Keratinocyte (primary cell): ENCODE data around the gene SDK1. TPM values are rescaled to one million over a fixed set of nuclear protein-coding genes. Genes with fewer than 3 reads are reported as not detected.

Experiments
- DNase-seq: peaks from one replicate; pipeline ENCODE4 v3.0.0-alpha.2; 2011; ENCODE audit warnings: low read depth, missing footprints, low spot score
- FAIRE-seq: peaks from 2 replicates; lab custom pipeline; 2011; peaks lifted over from hg19 to GRCh38; lab: Jason Lieb, UNC
- H2AFZ ChIP-seq: 2 replicates; pipeline ENCODE4 v1.6.0; 2012; ENCODE audit warnings: low read length, control low read depth, inconsistent platforms; ENCODE audit not compliant: control insufficient read depth
- H3K27ac ChIP-seq: 2 replicates; pipeline ENCODE4 v1.5.1; 2011; ENCODE audit warnings: low read length; ENCODE audit not compliant: control insufficient read depth, insufficient read depth
- H3K27me3 ChIP-seq: 3 replicates; pipeline ENCODE4 v1.6.0; 2011; ENCODE audit warnings: low read length; ENCODE audit not compliant: control insufficient read depth, insufficient read depth; ENCODE audit errors: extremely low read depth
- H3K36me3 ChIP-seq, 2 experiments: 2 replicates in 1 of 2; 3 replicates in 1 of 2; pipeline ENCODE4 v1.5.1; 2011; ENCODE audit warnings: low read length in 2 of 2, mild to moderate bottlenecking in 1 of 2; ENCODE audit not compliant: control insufficient read depth in 2 of 2, insufficient read depth in 2 of 2; ENCODE audit errors: extremely low read depth in 1 of 2
- H3K4me1 ChIP-seq: 3 replicates; pipeline ENCODE4 v1.5.1; 2011; ENCODE audit warnings: low read length; ENCODE audit not compliant: control insufficient read depth, insufficient read depth; ENCODE audit errors: extremely low read depth
- H3K4me2 ChIP-seq: 3 replicates; pipeline ENCODE4 v1.6.0; 2011; ENCODE audit warnings: low read depth, low read length; ENCODE audit not compliant: control insufficient read depth, insufficient read depth; ENCODE audit errors: extremely low read depth
- H3K4me3 ChIP-seq, 3 experiments: fragments of 200-600 bp in 1 of 3; sonication (generic) in 1 of 3; 2 replicates in 2 of 3; 3 replicates in 1 of 3; pipeline ENCODE4 v1.5.1; 2011 to 2016; ENCODE audit warnings: low read length in 3 of 3, mild to moderate bottlenecking in 3 of 3, control low read depth in 2 of 3, inconsistent platforms in 1 of 3, low read depth in 1 of 3, mixed read lengths in 1 of 3, mixed run types in 1 of 3, moderate library complexity in 1 of 3; ENCODE audit not compliant: control insufficient read depth in 2 of 3, insufficient read depth in 2 of 3; ENCODE audit errors: extremely low read depth in 1 of 3
- H3K79me2 ChIP-seq: 2 replicates; pipeline ENCODE4 v1.6.0; 2012; ENCODE audit warnings: low read length; ENCODE audit not compliant: control insufficient read depth, insufficient read depth
- H3K9ac ChIP-seq: 3 replicates; pipeline ENCODE4 v1.6.0; 2011; ENCODE audit warnings: low read length; ENCODE audit not compliant: control insufficient read depth, insufficient read depth; ENCODE audit errors: extremely low read depth
- H3K9me1 ChIP-seq: 3 replicates; pipeline ENCODE4 v1.6.0; 2011; ENCODE audit warnings: low read length; ENCODE audit not compliant: control insufficient read depth, insufficient read depth; ENCODE audit errors: extremely low read depth
- H3K9me3 ChIP-seq: 2 replicates; pipeline ENCODE4 v1.5.1; 2012; ENCODE audit warnings: low read depth, low read length; ENCODE audit not compliant: control insufficient read depth
- H4K20me1 ChIP-seq: 3 replicates; pipeline ENCODE4 v1.6.0; 2011; ENCODE audit warnings: low read length; ENCODE audit not compliant: control insufficient read depth, insufficient read depth; ENCODE audit errors: extremely low read depth
- CTCF ChIP-seq, 3 experiments: IDR thresholded peaks in 1 of 3; conservative IDR thresholded peaks in 1 of 3; optimal IDR thresholded peaks in 1 of 3; 2 replicates in 2 of 3; 3 replicates in 1 of 3; pipeline versions ENCODE3 to v1.5.1; 2011; ENCODE audit warnings: low read length in 3 of 3, mild to moderate bottlenecking in 3 of 3, moderate library complexity in 2 of 3, control low read depth in 1 of 3, inconsistent platforms in 1 of 3; ENCODE audit not compliant: insufficient read depth in 2 of 3; ENCODE audit errors: extremely low read depth in 1 of 3
- EZH2 ChIP-seq: IDR thresholded peaks from one replicate; pipeline ENCODE4 v1.6.1; 2012; ENCODE audit warnings: inconsistent platforms, mild to moderate bottlenecking, low read length, moderate library complexity
- dilution Hi-C: fragments of 300-500 bp; cut with MboI; formaldehyde crosslinking; loops from one replicate; pipeline ENCODE4 v1.7.0; 2020; ENCODE audit warnings: low sequenced_read_pairs; ENCODE audit not compliant: extremely low pct_ligation_motif_present
- polyA plus RNA-seq, 5 experiments: library from polyadenylated mRNA; depleted of rRNA in 3 of 5; stranded (reverse) in 3 of 5; stranded (forward) in 1 of 5; unstranded in 1 of 5; fragments of >200 nt; gene quantifications; 1 replicate in 1 of 5; 2 replicates in 3 of 5; 3 replicates in 1 of 5; pipeline versions ENCODE4 v1.2.1 to v1.2.3, GENCODE V29; 2011 to 2012; ENCODE audit warnings: missing spikeins in 2 of 5, low read depth in 1 of 5, low replicate concordance in 1 of 5

The SDK1 gene
- polyA plus RNA-seq, 1 donor (not counting 4 experiments of a cell fraction or from before 2014, with no cell fraction given), result 0.66 TPM

DNA sequence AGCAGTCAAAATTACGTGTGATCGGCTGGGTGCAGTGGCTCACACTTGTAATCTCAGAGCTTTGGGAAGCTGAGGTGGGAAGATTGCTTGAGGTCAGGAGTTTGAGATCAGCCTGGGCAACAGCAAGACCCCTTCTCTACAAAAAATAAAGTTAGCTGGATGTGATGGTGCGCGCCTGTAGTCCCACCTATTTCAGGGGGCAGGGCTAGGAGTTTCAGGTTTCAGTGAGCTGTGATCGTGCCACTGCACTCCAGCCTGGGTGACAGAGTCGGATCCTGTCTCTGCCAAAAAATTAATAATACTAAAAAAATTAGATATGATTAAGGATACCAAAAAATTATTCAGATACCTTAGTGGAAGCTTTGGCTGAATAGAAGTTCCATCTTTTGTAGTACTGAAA is 136.4 kb downstream of the SDK1 start:
- peaks cover 0 to 4% of the 10 kb centered on the region in 2 experiments for H3K36me3 ChIP-seq
- TF ChIP-seq CTCF (optimal IDR thresholded peaks at IDR 0.05 in 1 of 3, IDR thresholded peaks at IDR 0.05 in 1 of 3, conservative IDR thresholded peaks at IDR 0.05 in 1 of 3; ENCODE audit: extremely low read depth in 1 of 3, insufficient read depth in 2 of 3, low read length in 3 of 3) (no peak), EZH2 (no peak)
- no peaks in the 10 kb centered on the region for H3K79me2 ChIP-seq
- FAIRE-seq, result no peak
- peak overlapping the region; percentile 30 to 43 (median 41) for H3K4me3 ChIP-seq
- no peak for DNase-seq
- dilution Hi-C loops, result no loop called here
- no peaks in the 10 kb centered on the region for H3K9me1 ChIP-seq
- H3K27ac ChIP-seq, result peak overlapping the region; percentile 8
- no peaks in the 10 kb centered on the region for H3K27me3 ChIP-seq
- H3K4me1 ChIP-seq, result peaks cover 35% of the 10 kb centered on the region
- H3K4me2 ChIP-seq, result peak overlapping the region; percentile 86
- H4K20me1 ChIP-seq, result no peaks in the 10 kb centered on the region
- no peak overlapping the region for H3K9ac ChIP-seq
- H3K9me3 ChIP-seq, result no peaks in the 10 kb centered on the region
- H2AFZ ChIP-seq, result no peak overlapping the region

DNA sequence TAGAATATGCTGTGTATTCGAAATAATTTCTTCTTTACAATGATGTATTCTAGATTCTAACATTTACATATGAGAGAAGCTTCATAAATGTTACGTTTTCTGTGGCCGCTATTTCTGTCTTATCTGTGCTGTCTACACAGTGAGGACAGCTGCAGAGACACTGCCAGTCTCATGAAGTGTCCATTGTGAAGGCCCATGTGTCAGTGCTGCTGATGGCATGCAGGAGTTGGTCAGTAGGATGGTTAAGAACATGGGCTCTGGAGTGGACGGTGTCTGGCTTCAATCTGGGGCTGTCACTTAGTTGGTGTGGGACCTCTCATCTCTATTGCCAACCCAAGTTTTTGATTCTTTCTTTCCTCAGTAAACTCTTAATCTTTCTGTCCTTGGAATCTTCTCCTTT is 137.3 kb downstream of the SDK1 start:
- no peaks in the 10 kb centered on the region for H3K9me1 ChIP-seq
- peak overlapping the region; percentile 20 for H3K4me2 ChIP-seq
- peaks cover 35% of the 10 kb centered on the region for H3K4me1 ChIP-seq
- H2AFZ ChIP-seq, result no peak overlapping the region
- no peaks in the 10 kb centered on the region for H3K27me3 ChIP-seq
- H3K27ac ChIP-seq, result no peak overlapping the region
- H3K79me2 ChIP-seq, result no peaks in the 10 kb centered on the region
- TF ChIP-seq CTCF (optimal IDR thresholded peaks at IDR 0.05 in 1 of 3, IDR thresholded peaks at IDR 0.05 in 1 of 3, conservative IDR thresholded peaks at IDR 0.05 in 1 of 3; ENCODE audit: extremely low read depth in 1 of 3, insufficient read depth in 2 of 3, low read length in 3 of 3) (no peak), EZH2 (no peak)
- peak overlapping the region in 1 of 3 experiments; percentile 12 for H3K4me3 ChIP-seq
- dilution Hi-C loops, result no loop called here
- H3K9me3 ChIP-seq, result no peaks in the 10 kb centered on the region
- DNase-seq (no peak), FAIRE-seq (no peak)
- no peaks in the 10 kb centered on the region for H4K20me1 ChIP-seq
- no peak overlapping the region for H3K9ac ChIP-seq
- H3K36me3 ChIP-seq, result peaks cover 0 to 8% of the 10 kb centered on the region in 2 experiments
